SK-N-SH (cell line): ENCODE data around the gene PRPF40B. TPM values are rescaled to one million over a fixed set of nuclear protein-coding genes. Genes with fewer than 3 reads are reported as not detected.

ENCODE experiments used
- CTCF ChIA-PET: fragments of 300-600, 350-600 bp; formaldehyde crosslinking; extraction: SDS; loops from one replicate; lab custom pipeline; 2021; lab: Yijun Ruan, JAX
- POLR2A ChIA-PET: fragments of 350-600 bp; sonication (Branson Sonifier 250); formaldehyde crosslinking; extraction: SDS; loops from one replicate; lab custom pipeline; 2020; ENCODE audit warnings: antibody characterized with exemption, inconsistent platforms; lab: Yijun Ruan, JAX
- DNase-seq: peaks from one replicate; pipeline ENCODE4 v3.0.0; 2012
- H2AFZ ChIP-seq: fragments of 200-600 bp; sonication (generic); 2 replicates; pipeline ENCODE4 v1.8.1; 2016; ENCODE audit warnings: antibody characterized with exemption, mild to moderate bottlenecking, low read depth
- H3F3A ChIP-seq: fragments of 200-600 bp; sonication (generic); replicated peaks from 2 replicates; pipeline ENCODE3; 2016; ENCODE audit warnings: antibody characterized with exemption, mild to moderate bottlenecking; ENCODE audit not compliant: insufficient read depth
- H3K27ac ChIP-seq, 2 experiments: fragments of 200-500 bp in 1 of 2; fragments of 200-600 bp in 1 of 2; sonication (Bioruptor generic) in 1 of 2; sonication (generic), shearing (Covaris generic) in 1 of 2; 2 replicates each; pipeline versions ENCODE4 v1.5.1 to v1.6.1; 2014 to 2016; ENCODE audit warnings: low read depth in 2 of 2, inconsistent platforms in 1 of 2, low read length in 1 of 2, mild to moderate bottlenecking in 1 of 2, mixed read lengths in 1 of 2
- H3K27me3 ChIP-seq: fragments of 200-600 bp; sonication (generic), shearing (Covaris generic); 2 replicates; pipeline ENCODE4 v1.6.1; 2016; ENCODE audit warnings: mixed run types; ENCODE audit not compliant: insufficient read depth
- H3K36me3 ChIP-seq, 2 experiments: fragments of 200-500 bp in 1 of 2; fragments of 200-600 bp in 1 of 2; sonication (Bioruptor generic) in 1 of 2; sonication (generic) in 1 of 2; replicated peaks in 1 of 2; 2 replicates each; pipeline versions ENCODE3 to v1.5.1; 2014 to 2016; ENCODE audit warnings: low read length in 1 of 2, mild to moderate bottlenecking in 1 of 2; ENCODE audit not compliant: insufficient read depth in 2 of 2, control insufficient read depth in 1 of 2
- H3K4me1 ChIP-seq, 2 experiments: fragments of 200-500 bp in 1 of 2; fragments of 200-600 bp in 1 of 2; sonication (Bioruptor generic) in 1 of 2; sonication (generic), shearing (Covaris generic) in 1 of 2; 2 replicates each; pipeline versions ENCODE4 v1.5.1 to v1.6.1; 2014 to 2016; ENCODE audit warnings: low read depth in 1 of 2, low read length in 1 of 2, mixed run types in 1 of 2; ENCODE audit not compliant: insufficient read depth in 2 of 2, control insufficient read depth in 1 of 2
- H3K4me2 ChIP-seq: fragments of 200-600 bp; sonication (generic), shearing (Covaris generic); 2 replicates; pipeline ENCODE4 v1.6.1; 2017; ENCODE audit warnings: mixed run types
- H3K4me3 ChIP-seq, 2 experiments: fragments of 200-500 bp in 1 of 2; fragments of 200-600 bp in 1 of 2; sonication (Bioruptor generic) in 1 of 2; sonication (generic), shearing (Covaris generic) in 1 of 2; 2 replicates each; pipeline versions ENCODE4 v1.5.1 to v1.8.1; 2014 to 2016; ENCODE audit warnings: low read depth in 2 of 2, inconsistent platforms in 1 of 2, low read length in 1 of 2, mild to moderate bottlenecking in 1 of 2, mixed read lengths in 1 of 2, moderate library complexity in 1 of 2
- H3K79me2 ChIP-seq: fragments of 200-600 bp; sonication (generic); 2 replicates; pipeline ENCODE4 v1.8.1; 2017; ENCODE audit warnings: mild to moderate bottlenecking; ENCODE audit not compliant: insufficient read depth
- H3K9ac ChIP-seq: fragments of 200-600 bp; sonication (generic); 2 replicates; pipeline ENCODE4 v1.6.1; 2017; ENCODE audit warnings: mixed run types
- H3K9me2 ChIP-seq: fragments of 200-600 bp; sonication (generic); 2 replicates; pipeline ENCODE4 v1.6.1; 2017; ENCODE audit warnings: mixed run types
- H3K9me3 ChIP-seq: fragments of 200-600 bp; sonication (generic); 2 replicates; pipeline ENCODE4 v1.6.1; 2017; ENCODE audit warnings: mixed run types, mild to moderate bottlenecking, moderate library complexity
- H4K20me1 ChIP-seq: fragments of 200-600 bp; sonication (generic); 2 replicates; pipeline ENCODE4 v1.6.1; 2017; ENCODE audit warnings: mild to moderate bottlenecking, mixed run types; ENCODE audit not compliant: insufficient read depth
- CHD2 ChIP-seq: fragments of 150-350 bp; IDR thresholded peaks from 2 replicates; pipeline ENCODE4 v1.6.1; 2018; ENCODE audit warnings: low read length; ENCODE audit not compliant: partially characterized antibody
- CTCF ChIP-seq: fragments of 200-600 bp; sonication (generic); IDR thresholded peaks from 2 replicates; pipeline ENCODE4 v1.6.1; 2017; ENCODE audit warnings: antibody characterized with exemption, mild to moderate bottlenecking, moderate library complexity
- EP300 ChIP-seq, 2 experiments: IDR thresholded peaks; 2 replicates each; pipeline versions ENCODE4 v1.4.0 to v1.6.1; 2012; ENCODE audit warnings: borderline replicate concordance in 1 of 2, low read depth in 1 of 2, low read length in 1 of 2
- FOXJ3 ChIP-seq: sonication (generic); formaldehyde crosslinking; IDR thresholded peaks from 2 replicates; pipeline ENCODE4 v1.5.1; 2020; ENCODE audit warnings: mild to moderate bottlenecking, missing genetic modification reagents
- FOXM1 ChIP-seq: IDR thresholded peaks from 2 replicates; pipeline ENCODE4 v1.4.0; 2012; ENCODE audit warnings: low read depth, mild to moderate bottlenecking
- GABPA ChIP-seq: IDR thresholded peaks from 2 replicates; pipeline ENCODE4 v1.4.0; 2012; ENCODE audit warnings: low read depth, mild to moderate bottlenecking
- GATA2 ChIP-seq: sonication (generic); formaldehyde crosslinking; IDR thresholded peaks from 2 replicates; pipeline ENCODE4 v1.5.0; 2020; ENCODE audit warnings: mild to moderate bottlenecking, missing genetic modification reagents
- JUND ChIP-seq: IDR thresholded peaks from 2 replicates; pipeline ENCODE4 v1.4.0; 2012
- MEF2A ChIP-seq: IDR thresholded peaks from 2 replicates; pipeline ENCODE4 v1.4.0; 2012; ENCODE audit warnings: low read depth, borderline replicate concordance
- NFIC ChIP-seq: IDR thresholded peaks from 2 replicates; pipeline ENCODE4 v1.4.0; 2012; ENCODE audit warnings: borderline replicate concordance
- RAD21 ChIP-seq: IDR thresholded peaks from 2 replicates; pipeline ENCODE4 v1.6.1; 2012; ENCODE audit warnings: mild to moderate bottlenecking, low read length
- RCOR1 ChIP-seq: fragments of 150-350 bp; IDR thresholded peaks from 2 replicates; pipeline ENCODE4 v1.6.1; 2017; ENCODE audit warnings: antibody characterized with exemption, low read length
- RXRA ChIP-seq: IDR thresholded peaks from 2 replicates; pipeline ENCODE4 v1.4.0; 2012; ENCODE audit warnings: low read depth, mild to moderate bottlenecking, borderline replicate concordance
- SIN3A ChIP-seq: IDR thresholded peaks from 2 replicates; pipeline ENCODE4 v1.6.1; 2012; ENCODE audit warnings: low read depth, mild to moderate bottlenecking, low read length, moderate library complexity, borderline replicate concordance
- SMC3 ChIP-seq: IDR thresholded peaks from 2 replicates; pipeline ENCODE4 v1.6.1; 2012; ENCODE audit warnings: low read depth, low read length, improper control_type of control experiment
- TAF1 ChIP-seq: IDR thresholded peaks from 2 replicates; pipeline ENCODE4 v1.6.1; 2012; ENCODE audit warnings: low read depth, mild to moderate bottlenecking, low read length, moderate library complexity, borderline replicate concordance
- TEAD4 ChIP-seq: IDR thresholded peaks from 2 replicates; pipeline ENCODE4 v1.4.0; 2012; ENCODE audit warnings: mild to moderate bottlenecking, borderline replicate concordance; ENCODE audit not compliant: insufficient read depth
- USF1 ChIP-seq: IDR thresholded peaks from 2 replicates; pipeline ENCODE4 v1.4.0; 2012; ENCODE audit warnings: low read depth, borderline replicate concordance
- USF2 ChIP-seq: fragments of 150-350 bp; IDR thresholded peaks from 2 replicates; pipeline ENCODE4 v1.6.1; 2017; ENCODE audit warnings: antibody characterized with exemption, low read length, low read depth, borderline replicate concordance
- YY1 ChIP-seq: IDR thresholded peaks from 2 replicates; pipeline ENCODE4 v1.4.0; 2012; ENCODE audit warnings: low read depth, mild to moderate bottlenecking
- WGBS: methylation state at CpG from one replicate; pipeline ENCODE4 v1.1.6; 2017; ENCODE audit warnings: low lambda C conversion rate; 5-methylcytosine and 5-hydroxymethylcytosine counted together
- polyA plus RNA-seq, 3 experiments: library from polyadenylated mRNA; depleted of rRNA; stranded (reverse); fragments of >200 nt; gene quantifications; 2 replicates each; pipeline ENCODE4 v1.2.3, GENCODE V29; 2012

PRPF40B gene
- polyA plus RNA-seq, 1 of the 3 experiments (the other 2 are of a cell fraction), result 27.0 TPM

- H3K4me1 ChIP-seq, result peaks cover 0 to 5% of the 10 kb centered on the region in 2 experiments; a peak in 1 of 4 replicates
- no peak overlapping the region for H3K4me2 ChIP-seq
- no peaks in the 10 kb centered on the region for H3K9me2 ChIP-seq
- H3K79me2 ChIP-seq, result no peaks in the 10 kb centered on the region
- CTCF ChIA-PET, result interaction anchor here (0.7 to 30.5 kb wide), 12 partner anchors 8 to 224 kb away, joined by 3 to 590 read pairs (median 5); partner anchors contain the start of genes FMNL3 and TMBIM6
- peaks cover 24 to 78% of the 10 kb centered on the region in 2 experiments for H3K36me3 ChIP-seq
- no peaks in the 10 kb centered on the region for H3K27me3 ChIP-seq
- H2AFZ ChIP-seq, result no peak overlapping the region
- no peak overlapping the region for H3K27ac ChIP-seq
- TF ChIP-seq RAD21 (no peak), TEAD4 (no peak), SIN3A (no peak), GATA2 (CRISPR knock-in tag) (no peak), SMC3 (no peak), USF1 (no peak), FOXM1 (no peak), GABPA (no peak), TAF1 (no peak), CHD2 (no peak), USF2 (no peak), NFIC (no peak), JUND (no peak), CTCF (no peak), FOXJ3 (CRISPR knock-in tag) (no peak), YY1 (no peak), RCOR1 (no peak), RXRA (no peak), MEF2A (no peak), EP300 (IDR thresholded peaks at IDR 0.05; ENCODE audit: borderline replicate concordance in 1 of 2, low read depth in 1 of 2, low read length in 1 of 2) (no peak)
- no peak overlapping the region for H3K9ac ChIP-seq
- POLR2A ChIA-PET, result interaction anchor here (0.8 to 1.8 kb wide), 3 partner anchors 31 to 98 kb away, joined by 3 to 7 read pairs (median 3); partner anchors contain the start of gene TMBIM6
- H3F3A ChIP-seq, result peaks cover 10% of the 10 kb centered on the region
- H3K9me3 ChIP-seq, result no peaks in the 10 kb centered on the region
- 95% methylated on average over 6 of the region's 7 CpGs for WGBS
- DNase-seq, result no peak
- H4K20me1 ChIP-seq, result no peaks in the 10 kb centered on the region
- no peak overlapping the region for H3K4me3 ChIP-seq
These were observed 19.8 kb downstream of the PRPF40B start for GRCh38 chr12:49643135-49643534.
